ENCODE results near the gene RSPH10B. TPM values are rescaled to one million over a fixed set of nuclear protein-coding genes. Genes with fewer than 3 reads are reported as not detected.
"Not testable (repeated sequence)": the region's sequence is repeated elsewhere in the genome, so short reads cannot be mapped to it uniquely, and the experiment has no call there.

RSPH10B gene
- total RNA-seq, 1 experiment from 2014 or later, result not detected

- H3K27ac ChIP-seq (ENCODE audit: low read depth, low read length); ATAC-seq; BruUV-seq (replicated peaks); H2AFZ ChIP-seq (ENCODE audit: low read depth, low read length, poor library complexity, severe bottlenecking); H4K20me1 ChIP-seq (ENCODE audit: insufficient read depth); H3K27me3 ChIP-seq (ENCODE audit: insufficient read depth, low read length); H3K4me3 ChIP-seq (replicated peaks in 1 of 2; ENCODE audit: low read depth in 1 of 2, low read length in 2 of 2); H3K4me1 ChIP-seq (ENCODE audit: control insufficient read depth in 1 of 2, insufficient read depth in 2 of 2, low read length in 2 of 2); H3K4me2 ChIP-seq (ENCODE audit: low read length); intact Hi-C loops (cut with micrococcal nuclease); DNase-seq (ENCODE audit: low read depth, low spot score); H3K9me2 ChIP-seq (ENCODE audit: insufficient read depth); RAD21 ChIA-PET (ENCODE audit: low non-redundant PET in 1 of 2, low total read pairs in 2 of 2, uncharacterized antibody in 2 of 2, unreplicated experiment in 2 of 2); CTCF ChIA-PET; POLR2A ChIA-PET; H3K9ac ChIP-seq (ENCODE audit: low read length); H3K9me3 ChIP-seq (ENCODE audit: control insufficient read depth in 1 of 2, insufficient read depth in 1 of 2, low read depth in 1 of 2, low read length in 2 of 2); H3K36me3 ChIP-seq (ENCODE audit: control insufficient read depth in 1 of 2, insufficient read depth in 2 of 2, low read length in 2 of 2); H3K79me2 ChIP-seq (ENCODE audit: insufficient read depth, low read length): not testable (repeated sequence)
Measured at GRCh38 chr7:5904726-5905125, 65.8 kb downstream of the RSPH10B start.

- H4K20me1 ChIP-seq (ENCODE audit: insufficient read depth); ATAC-seq; POLR2A ChIA-PET; H2AFZ ChIP-seq (ENCODE audit: low read depth, low read length, poor library complexity, severe bottlenecking); CTCF ChIA-PET; RAD21 ChIA-PET (ENCODE audit: low non-redundant PET in 1 of 2, low total read pairs in 2 of 2, uncharacterized antibody in 2 of 2, unreplicated experiment in 2 of 2); BruUV-seq (replicated peaks); H3K79me2 ChIP-seq (ENCODE audit: insufficient read depth, low read length); H3K4me3 ChIP-seq (replicated peaks in 1 of 2; ENCODE audit: low read depth in 1 of 2, low read length in 2 of 2); H3K4me1 ChIP-seq (ENCODE audit: control insufficient read depth in 1 of 2, insufficient read depth in 2 of 2, low read length in 2 of 2); DNase-seq (ENCODE audit: low read depth, low spot score); H3K9me2 ChIP-seq (ENCODE audit: insufficient read depth); H3K4me2 ChIP-seq (ENCODE audit: low read length); H3K36me3 ChIP-seq (ENCODE audit: control insufficient read depth in 1 of 2, insufficient read depth in 2 of 2, low read length in 2 of 2); H3K9me3 ChIP-seq (ENCODE audit: control insufficient read depth in 1 of 2, insufficient read depth in 1 of 2, low read depth in 1 of 2, low read length in 2 of 2); H3K27me3 ChIP-seq (ENCODE audit: insufficient read depth, low read length); H3K9ac ChIP-seq (ENCODE audit: low read length); intact Hi-C loops (cut with micrococcal nuclease); H3K27ac ChIP-seq (ENCODE audit: low read depth, low read length): not testable (repeated sequence)
Measured at GRCh38 chr7:5903002-5903401, 67.5 kb downstream of the RSPH10B start.

GRCh38 chr7:5898480-5899224, 71.8 kb downstream of the RSPH10B start, which contains the start of gene CCZ1:
CCZ1 (plus strand) TSS chr7:5898733; CDS start chr7:5898800, 67 bp downstream.
- intact Hi-C loops (cut with micrococcal nuclease); H3K27me3 ChIP-seq (ENCODE audit: insufficient read depth, low read length); H3K27ac ChIP-seq (ENCODE audit: low read depth, low read length); CTCF ChIA-PET; BruUV-seq (replicated peaks); H3K4me1 ChIP-seq (ENCODE audit: control insufficient read depth in 1 of 2, insufficient read depth in 2 of 2, low read length in 2 of 2); RAD21 ChIA-PET (ENCODE audit: low non-redundant PET in 1 of 2, low total read pairs in 2 of 2, uncharacterized antibody in 2 of 2, unreplicated experiment in 2 of 2); H3K79me2 ChIP-seq (ENCODE audit: insufficient read depth, low read length); H2AFZ ChIP-seq (ENCODE audit: low read depth, low read length, poor library complexity, severe bottlenecking); H3K9me2 ChIP-seq (ENCODE audit: insufficient read depth); H4K20me1 ChIP-seq (ENCODE audit: insufficient read depth); H3K36me3 ChIP-seq (ENCODE audit: control insufficient read depth in 1 of 2, insufficient read depth in 2 of 2, low read length in 2 of 2); H3K9me3 ChIP-seq (ENCODE audit: control insufficient read depth in 1 of 2, insufficient read depth in 1 of 2, low read depth in 1 of 2, low read length in 2 of 2); POLR2A ChIA-PET: not testable (repeated sequence)
- DNase-seq (ENCODE audit: low read depth, low spot score) (peak; percentile 51), ATAC-seq (peak; percentile 87)
- peak in 2 of 3 experiments; percentile 10 to 25; a peak in 1 of 6 replicates for TF ChIP-seq CTCF (IDR thresholded peaks at IDR 0.05 in 2 of 3, conservative IDR thresholded peaks at IDR 0.05 in 1 of 3; ENCODE audit: borderline replicate concordance in 1 of 3, insufficient read depth in 1 of 3, low read depth in 2 of 3, low read length in 2 of 3)
- peak; percentile 50 for TF ChIP-seq POLR2AphosphoS5 (IDR thresholded peaks at IDR 0.05; ENCODE audit: low read depth, low read length)
- TF ChIP-seq EGR1 (IDR thresholded peaks at IDR 0.05; ENCODE audit: low read depth), result peak; percentile 34; the same call in 1 of the 2 replicates
- peak; percentile 65 for TF ChIP-seq ELF1 (IDR thresholded peaks at IDR 0.05; ENCODE audit: borderline replicate concordance, low read depth)
- TF ChIP-seq MAX (IDR thresholded peaks at IDR 0.05), result peak; percentile 23; the same call in 1 of the 2 replicates
- peak within 1 kb of the TSS; percentile 44 for H3K9ac ChIP-seq (ENCODE audit: low read length)
- peak within 1 kb of the TSS; percentile 41 to 52 for H3K4me3 ChIP-seq (replicated peaks in 1 of 2; ENCODE audit: low read depth in 1 of 2, low read length in 2 of 2)
- H3K4me2 ChIP-seq (ENCODE audit: low read length), result peak within 1 kb of the TSS; percentile 54
